GM20000 (cell line): Measurements from ENCODE around the gene NOL7.

Experiments
- DNase-seq: peaks from one replicate; pipeline ENCODE4 v3.0.0; 2012; ENCODE audit warnings: low spot score
- TF ChIP-seq, protein P1 (sequence below): IDR thresholded peaks from 2 replicates; pipeline ENCODE4 v1.5.1; 2012; ENCODE audit warnings: mild to moderate bottlenecking, control low read depth; ENCODE audit errors: extremely low read depth, missing control alignments

The NOL7 gene

DNA sequence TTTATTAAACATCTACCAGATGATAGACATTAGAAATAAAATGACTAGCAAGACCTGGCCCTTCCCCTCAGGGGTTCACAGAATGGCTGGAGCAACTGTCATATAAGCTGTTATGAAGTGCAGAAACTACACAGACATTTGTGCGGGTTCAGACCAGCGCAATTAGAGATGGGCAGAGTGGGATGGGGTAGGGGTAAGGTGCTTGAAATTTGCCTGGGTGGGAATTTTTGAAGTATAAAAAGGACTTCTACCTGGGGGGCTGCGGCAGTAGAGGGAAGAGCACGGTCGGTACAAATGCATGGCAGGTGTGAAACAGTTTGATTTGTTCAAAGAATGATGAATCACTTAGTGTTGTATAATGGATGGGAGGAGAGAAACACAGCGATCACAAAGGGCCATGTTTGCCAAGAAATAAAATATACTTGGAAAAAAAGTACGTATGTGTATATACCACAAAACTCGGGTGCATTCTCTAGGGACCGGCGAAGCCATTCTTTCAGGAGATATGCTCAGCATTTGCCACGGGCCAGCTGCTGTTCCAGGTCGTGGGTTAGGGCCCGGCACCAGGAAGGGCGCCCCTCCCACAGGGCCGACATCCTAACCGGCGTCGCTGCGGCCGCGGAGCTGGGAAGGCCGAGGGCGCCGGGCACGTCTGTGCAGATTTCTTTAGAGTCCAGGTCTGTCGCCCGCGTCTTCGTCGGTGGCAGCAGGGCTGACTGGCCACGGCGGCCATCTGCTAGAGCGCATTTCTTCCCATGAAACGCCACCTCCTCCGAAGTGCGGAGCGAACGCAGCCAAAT is 809 bp upstream of the NOL7 start:
- TF ChIP-seq, protein P1, sequence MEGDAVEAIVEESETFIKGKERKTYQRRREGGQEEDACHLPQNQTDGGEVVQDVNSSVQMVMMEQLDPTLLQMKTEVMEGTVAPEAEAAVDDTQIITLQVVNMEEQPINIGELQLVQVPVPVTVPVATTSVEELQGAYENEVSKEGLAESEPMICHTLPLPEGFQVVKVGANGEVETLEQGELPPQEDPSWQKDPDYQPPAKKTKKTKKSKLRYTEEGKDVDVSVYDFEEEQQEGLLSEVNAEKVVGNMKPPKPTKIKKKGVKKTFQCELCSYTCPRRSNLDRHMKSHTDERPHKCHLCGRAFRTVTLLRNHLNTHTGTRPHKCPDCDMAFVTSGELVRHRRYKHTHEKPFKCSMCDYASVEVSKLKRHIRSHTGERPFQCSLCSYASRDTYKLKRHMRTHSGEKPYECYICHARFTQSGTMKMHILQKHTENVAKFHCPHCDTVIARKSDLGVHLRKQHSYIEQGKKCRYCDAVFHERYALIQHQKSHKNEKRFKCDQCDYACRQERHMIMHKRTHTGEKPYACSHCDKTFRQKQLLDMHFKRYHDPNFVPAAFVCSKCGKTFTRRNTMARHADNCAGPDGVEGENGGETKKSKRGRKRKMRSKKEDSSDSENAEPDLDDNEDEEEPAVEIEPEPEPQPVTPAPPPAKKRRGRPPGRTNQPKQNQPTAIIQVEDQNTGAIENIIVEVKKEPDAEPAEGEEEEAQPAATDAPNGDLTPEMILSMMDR, result no peak
- DNase-seq, result no peak

GRCh38 chr6:13615792-13616120 is 621 bp downstream of the NOL7 start:
- TF ChIP-seq, protein P1, result no peak
- DNase-seq, result peak; percentile 28

- TF ChIP-seq, protein P1, result no peak
- no peak for DNase-seq
These were observed 1.9 kb downstream of the NOL7 start for GRCh38 chr6:13617066-13617465.

DNA sequence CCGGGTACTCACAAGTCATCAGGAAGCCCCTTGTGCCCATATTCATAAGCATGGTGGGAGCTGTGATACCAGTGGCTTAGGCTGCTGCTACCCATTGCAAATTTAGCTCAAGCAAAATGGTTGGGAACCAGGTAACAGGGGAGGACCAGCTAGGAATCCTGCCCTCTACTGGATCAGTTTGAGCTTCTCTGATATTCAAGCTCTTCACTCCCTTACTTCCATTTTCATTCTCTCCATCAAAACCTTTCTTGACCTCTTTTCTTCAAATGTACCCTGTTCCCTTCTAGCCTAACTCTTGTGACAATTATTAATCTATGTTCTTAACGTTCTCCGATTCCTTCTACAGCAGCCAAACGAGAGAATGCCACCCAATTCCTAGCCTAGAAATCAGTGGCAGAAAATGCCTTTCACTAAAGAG is 9.7 kb downstream of the NOL7 start:
- TF ChIP-seq, protein P1, result peak; percentile 21
- DNase-seq, result peak; percentile 45

DNA sequence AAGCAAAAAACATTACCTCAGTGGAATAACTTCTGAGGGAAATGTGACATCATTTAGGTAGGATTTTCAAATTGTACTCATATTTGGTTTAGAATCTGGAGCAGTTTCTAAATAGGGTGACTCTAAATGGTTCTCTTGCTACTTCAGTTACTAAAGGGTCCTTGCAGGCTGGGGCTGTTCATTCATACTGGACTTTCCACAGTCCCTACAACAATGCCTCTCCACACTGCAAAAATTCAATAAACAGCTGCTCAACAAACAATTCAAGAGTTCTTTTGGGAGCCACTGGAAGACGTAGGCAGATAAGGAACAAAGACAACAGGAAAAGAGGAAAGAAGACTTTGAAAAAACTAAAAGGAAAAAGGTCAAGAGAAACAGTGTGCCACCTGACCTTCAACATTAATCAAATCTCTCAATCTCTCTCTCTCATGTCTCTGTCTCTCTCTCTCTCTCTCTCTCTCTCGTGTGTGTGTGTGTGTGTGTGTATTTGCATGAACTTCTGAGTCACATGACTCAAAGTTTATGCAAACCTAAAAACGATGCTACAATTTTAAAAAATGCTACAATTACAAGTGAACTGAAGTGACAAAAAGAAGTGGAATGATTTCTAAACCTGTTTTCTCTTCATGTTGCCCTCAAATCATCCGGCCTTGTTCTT is 14.5 kb downstream of the NOL7 start:
- TF ChIP-seq, protein P1, result no peak
- no peak for DNase-seq

- TF ChIP-seq, protein P1, result no peak
- no peak for DNase-seq
These were observed 15.4 kb downstream of the NOL7 start for GRCh38 chr6:13630499-13630898.

- TF ChIP-seq, protein P1, result no peak
- DNase-seq, result no peak
These were observed 18.2 kb downstream of the NOL7 start for GRCh38 chr6:13633343-13633742.
